Left lung (tissue), 10 donors: Measurements from ENCODE around the gene ATXN1. TPM values are rescaled to one million over a fixed set of nuclear protein-coding genes. Genes with fewer than 3 reads are reported as not detected.
"Not testable (repeated sequence)": the region's sequence is repeated elsewhere in the genome, so short reads cannot be mapped to it uniquely, and the experiment has no call there.

Source experiments
- ATAC-seq: fragments of 200-7000 bp; cut with Tn5 transposase; one replicate; pipeline ENCODE4 v1.9.1; 2020; ENCODE audit warnings: moderate library complexity
- DNase-seq, 4 donors: peaks; one replicate each; pipeline ENCODE4 v3.0.0-alpha.2; 2013 to 2020
- H3K27ac ChIP-seq, 2 donors: fragments of 200-600 bp; sonication (generic) in 1 of 2; one replicate each; pipeline versions ENCODE4 v1.5.0 to v1.8.0; 2020 to 2021
- H3K27me3 ChIP-seq, 2 donors: fragments of 200-600 bp; sonication (generic) in 1 of 2; one replicate each; pipeline versions ENCODE4 v1.5.0 to v1.8.0; 2020 to 2021
- H3K36me3 ChIP-seq, 2 donors: fragments of 200-600 bp; sonication (generic) in 1 of 2; one replicate each; pipeline versions ENCODE4 v1.5.0 to v1.8.0; 2020 to 2021
- H3K4me1 ChIP-seq, 2 donors: fragments of 200-600 bp; one replicate each; pipeline ENCODE4 v1.8.0; 2021
- H3K4me3 ChIP-seq, 2 donors: fragments of 200-600 bp; sonication (generic) in 1 of 2; one replicate each; pipeline versions ENCODE4 v1.5.0 to v1.8.0; 2020 to 2021; ENCODE audit warnings: mild to moderate bottlenecking in 1 of 2
- H3K9me3 ChIP-seq, 2 donors: fragments of 200-600 bp; sonication (generic) in 1 of 2; one replicate each; pipeline versions ENCODE4 v1.5.0 to v1.8.0; 2020 to 2021
- CTCF ChIP-seq, 2 donors: fragments of 200-600 bp; sonication (generic) in 1 of 2; IDR thresholded peaks; one replicate each; pipeline versions ENCODE4 v1.5.0 to v1.8.0; 2021; ENCODE audit warnings: antibody characterized with exemption in 2 of 2
- intact Hi-C, 2 donors: fragments of 100-400 bp; cut with DNase I; formaldehyde crosslinking; loops; one replicate each; pipeline versions ENCODE4 v1.11.2 to v1.14.2; 2022
- polyA plus RNA-seq, 6 donors: library from polyadenylated mRNA; unstranded; fragments of 120-200 nt; gene quantifications; one replicate each; pipeline ENCODE4 v1.2.1, GENCODE V29; 2013; ENCODE audit not compliant: insufficient read length in 6 of 6
- total RNA-seq, 2 donors: library from RNA; stranded (reverse); fragmentation: NEBNext Ultra II Directional; extraction: Animal tissue kit (Norgen Biotek cat#: 25700); gene quantifications; one replicate each; pipeline ENCODE4 v1.2.1, GENCODE V29; 2021
- donor health status: DM: no; HTN: yes; CAD: no.
- donor health status: DM: no; HTN: no; CAD: no.

Gene ATXN1
- total and polyA plus RNA-seq, 8 donors: 23.3 to 67.4 (median 27.3) TPM

- H3K9me3 ChIP-seq: no peaks in the 10 kb centered on the region
- no peaks in the 10 kb centered on the region for H3K4me1 ChIP-seq
- DNase-seq: no peak
- no peak for TF ChIP-seq CTCF (IDR thresholded peaks at IDR 0.05)
- intact Hi-C loops: no loop called here
- no peak for ATAC-seq
- no peak overlapping the region for H3K27ac ChIP-seq
- H3K36me3 ChIP-seq: no peaks in the 10 kb centered on the region
- no peaks in the 10 kb centered on the region for H3K27me3 ChIP-seq
- H3K4me3 ChIP-seq: no peak overlapping the region
Observed at GRCh38 chr6:16388488-16388887, 372.8 kb downstream of the ATXN1 start.

GRCh38 chr6:16386057-16386456 is 375.2 kb downstream of the ATXN1 start:
- no peaks in the 10 kb centered on the region for H3K4me1 ChIP-seq
- DNase-seq (no peak), ATAC-seq (no peak)
- no peak for TF ChIP-seq CTCF (IDR thresholded peaks at IDR 0.05)
- H3K27ac ChIP-seq: no peak overlapping the region
- no peaks in the 10 kb centered on the region for H3K36me3 ChIP-seq
- intact Hi-C loops: no loop called here
- H3K9me3 ChIP-seq: no peaks in the 10 kb centered on the region
- no peak overlapping the region for H3K4me3 ChIP-seq
- no peaks in the 10 kb centered on the region for H3K27me3 ChIP-seq

GRCh38 chr6:16383607-16384206 is 377.6 kb downstream of the ATXN1 start:
- Histone ChIP-seq H3K36me3 (no peaks in the 10 kb centered on the region), H3K27me3 (no peaks in the 10 kb centered on the region), H3K4me3 (no peak overlapping the region), H3K27ac (no peak overlapping the region), H3K4me1 (no peaks in the 10 kb centered on the region), H3K9me3 (no peaks in the 10 kb centered on the region)
- intact Hi-C loops: no loop called here
- DNase-seq (no peak), ATAC-seq (no peak)
- TF ChIP-seq CTCF (IDR thresholded peaks at IDR 0.05): no peak

- not testable (repeated sequence) for H3K9me3 ChIP-seq
Observed at GRCh38 chr6:16381968-16382367, 379.3 kb downstream of the ATXN1 start.

GRCh38 chr6:16380220-16380809 is 380.9 kb downstream of the ATXN1 start:
- no peak for TF ChIP-seq CTCF (IDR thresholded peaks at IDR 0.05)
- no peak for ATAC-seq
- intact Hi-C loops: no loop called here

More at GRCh38 chr6:16381968-16382367, 379.3 kb downstream of the ATXN1 start:
- H3K36me3 ChIP-seq, H3K27me3 ChIP-seq, DNase-seq, H3K27ac ChIP-seq, intact Hi-C loops, ATAC-seq, H3K4me1 ChIP-seq, H3K4me3 ChIP-seq: not testable (repeated sequence)

GRCh38 chr6:16378360-16378759 is 382.9 kb downstream of the ATXN1 start:
- H3K27me3 ChIP-seq, intact Hi-C loops, H3K4me3 ChIP-seq, H3K27ac ChIP-seq, H3K36me3 ChIP-seq, H3K4me1 ChIP-seq, H3K9me3 ChIP-seq, ATAC-seq, DNase-seq: not testable (repeated sequence)

More at GRCh38 chr6:16380220-16380809, 380.9 kb downstream of the ATXN1 start:
- Histone ChIP-seq H3K27me3 (no peaks in the 10 kb centered on the region), H3K27ac (no peak overlapping the region), H3K9me3 (no peaks in the 10 kb centered on the region), H3K4me3 (no peak overlapping the region), H3K4me1 (no peaks in the 10 kb centered on the region), H3K36me3 (no peaks in the 10 kb centered on the region)
- no peak for DNase-seq
